ENCODE measurements around the gene IL1RAP.
"Not testable (repeated sequence)": the region's sequence is repeated elsewhere in the genome, so short reads cannot be mapped to it uniquely, and the experiment has no call there.

Gene IL1RAP

DNA sequence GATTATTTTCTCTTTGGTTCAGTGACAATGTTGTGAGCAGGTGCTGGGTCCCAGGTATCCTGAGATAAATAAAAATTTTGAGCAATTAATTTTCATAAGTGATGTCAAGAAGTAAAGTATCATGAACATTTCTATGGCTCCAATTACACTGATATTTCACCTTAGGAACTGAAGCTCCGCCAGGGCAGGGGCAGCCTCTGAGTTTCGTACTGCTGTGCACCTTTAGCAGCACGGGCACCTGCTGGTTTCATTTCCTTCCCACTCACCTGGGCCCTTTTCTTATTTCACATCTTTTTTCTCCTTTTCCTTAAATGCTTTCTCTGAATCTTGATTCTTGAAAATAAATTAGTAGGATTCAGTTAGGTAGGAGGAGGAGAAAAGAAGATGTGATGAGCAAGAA is 1.2 kb upstream of the IL1RAP start:
- no peak for DNase-seq

GRCh38 chr3:190514413-190515153 is 698 bp downstream of the IL1RAP start:
- no peak for DNase-seq

DNA sequence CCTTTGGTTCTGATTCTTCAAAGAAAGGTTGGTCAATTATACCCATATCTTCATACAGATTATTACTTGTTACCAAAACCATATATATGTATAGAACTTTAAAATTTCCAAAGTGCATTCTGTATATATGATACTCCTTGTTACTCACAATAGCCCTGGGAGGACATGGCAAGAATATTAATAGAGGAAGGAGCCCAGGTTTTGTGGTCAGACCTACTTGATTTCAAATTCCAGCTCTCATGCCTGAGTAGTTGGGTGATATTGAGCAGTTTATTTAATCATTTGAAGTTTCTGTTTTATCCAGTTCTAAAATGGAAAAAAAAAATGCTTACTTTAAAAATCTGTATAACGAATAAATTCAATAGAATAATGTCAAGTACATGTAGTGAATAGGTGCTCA is 2.5 kb downstream of the IL1RAP start:
- DNase-seq = no peak

DNA sequence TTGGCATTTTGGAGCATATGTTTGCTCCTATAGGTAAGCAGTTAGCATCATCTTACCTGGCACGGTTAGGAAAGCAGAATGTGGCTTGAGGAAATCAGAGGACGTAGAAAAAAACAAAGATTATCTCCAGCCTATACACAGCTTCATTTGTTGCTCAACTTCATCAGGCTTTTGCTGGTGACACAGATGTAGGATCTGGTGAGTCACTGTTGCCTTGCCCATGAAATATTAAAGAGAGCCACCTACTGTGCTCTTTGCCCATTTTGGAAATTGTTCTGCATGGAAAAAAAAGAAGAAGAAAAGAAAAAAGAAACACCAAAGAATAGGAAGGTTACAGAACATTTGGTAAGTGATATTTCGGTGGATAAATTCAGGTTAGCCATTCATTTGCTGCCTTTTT is 3.8 kb downstream of the IL1RAP start:
- DNase-seq = no peak

DNA sequence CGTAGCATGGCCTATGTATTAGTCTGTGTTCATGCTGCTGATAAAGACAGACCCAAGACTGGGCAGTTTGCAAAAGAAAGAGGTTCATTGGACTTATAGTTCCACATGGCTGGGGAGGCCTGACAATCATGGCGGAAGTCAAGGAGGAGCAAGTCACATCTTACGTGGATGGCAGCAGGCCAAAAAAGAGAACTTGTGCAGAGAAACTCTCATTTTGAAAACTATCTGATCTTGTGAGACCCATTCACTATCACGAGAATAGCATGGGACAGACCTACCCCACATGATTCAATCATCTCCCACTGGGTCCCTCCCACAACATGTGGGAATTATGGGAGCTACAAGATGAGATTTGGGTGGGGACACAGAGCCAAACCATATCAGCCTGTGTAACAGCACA is 4.6 kb downstream of the IL1RAP start:
- not testable (repeated sequence) for DNase-seq

DNA sequence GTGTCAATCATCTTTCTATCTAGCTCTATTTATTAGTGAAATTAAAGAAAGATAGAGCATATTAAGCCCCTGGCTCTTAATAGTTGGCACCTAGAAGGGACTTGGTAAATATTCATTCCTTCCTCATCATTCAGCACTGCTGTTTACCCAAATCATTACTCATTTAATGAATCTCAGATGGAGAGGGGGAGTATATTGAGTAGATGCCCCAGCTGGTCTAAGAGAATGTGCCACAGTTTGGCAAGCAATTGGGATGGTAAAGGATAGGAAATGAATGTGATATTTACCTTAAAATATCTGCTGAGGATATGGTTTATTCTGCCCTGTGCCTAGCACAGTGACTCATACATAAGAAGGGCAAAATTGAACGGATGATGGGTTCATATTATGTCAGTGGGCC is 6.0 kb downstream of the IL1RAP start:
- DNase-seq = no peak

GRCh38 chr3:190521998-190522397 is 8.1 kb downstream of the IL1RAP start:
- no peak for DNase-seq

GRCh38 chr3:190522621-190523222 is 8.8 kb downstream of the IL1RAP start:
- DNase-seq = no peak

GRCh38 chr3:190524942-190525341 is 11.1 kb downstream of the IL1RAP start:
- no peak for DNase-seq

DNA sequence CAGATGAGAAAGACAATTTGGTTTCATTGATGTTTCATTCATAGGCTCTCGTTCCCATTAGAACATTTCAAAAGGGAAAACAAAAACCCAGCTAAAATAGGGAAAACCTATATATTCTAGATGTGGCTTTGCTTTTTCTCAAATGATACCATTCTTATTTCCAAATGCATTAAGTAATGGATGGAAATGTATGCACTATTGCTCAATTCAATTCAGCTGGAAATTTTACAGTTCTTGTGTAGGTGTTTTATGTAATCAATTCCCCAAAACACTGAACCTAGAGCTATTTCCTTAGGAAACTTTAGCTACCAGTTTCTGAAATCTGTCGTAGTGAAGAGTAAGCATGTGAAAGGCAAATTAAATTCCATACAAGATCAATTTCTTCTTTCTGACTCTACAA is 11.7 kb downstream of the IL1RAP start:
- DNase-seq = no peak

- DNase-seq = no peak
Observed at GRCh38 chr3:190526787-190527762, 13.2 kb downstream of the IL1RAP start.

- DNase-seq = no peak
Observed at GRCh38 chr3:190528706-190529105, 14.8 kb downstream of the IL1RAP start.

- no peak for DNase-seq
Observed at GRCh38 chr3:190531406-190531805, 17.5 kb downstream of the IL1RAP start.

- DNase-seq = no peak
Observed at GRCh38 chr3:190532731-190533203, 18.9 kb downstream of the IL1RAP start.

DNA sequence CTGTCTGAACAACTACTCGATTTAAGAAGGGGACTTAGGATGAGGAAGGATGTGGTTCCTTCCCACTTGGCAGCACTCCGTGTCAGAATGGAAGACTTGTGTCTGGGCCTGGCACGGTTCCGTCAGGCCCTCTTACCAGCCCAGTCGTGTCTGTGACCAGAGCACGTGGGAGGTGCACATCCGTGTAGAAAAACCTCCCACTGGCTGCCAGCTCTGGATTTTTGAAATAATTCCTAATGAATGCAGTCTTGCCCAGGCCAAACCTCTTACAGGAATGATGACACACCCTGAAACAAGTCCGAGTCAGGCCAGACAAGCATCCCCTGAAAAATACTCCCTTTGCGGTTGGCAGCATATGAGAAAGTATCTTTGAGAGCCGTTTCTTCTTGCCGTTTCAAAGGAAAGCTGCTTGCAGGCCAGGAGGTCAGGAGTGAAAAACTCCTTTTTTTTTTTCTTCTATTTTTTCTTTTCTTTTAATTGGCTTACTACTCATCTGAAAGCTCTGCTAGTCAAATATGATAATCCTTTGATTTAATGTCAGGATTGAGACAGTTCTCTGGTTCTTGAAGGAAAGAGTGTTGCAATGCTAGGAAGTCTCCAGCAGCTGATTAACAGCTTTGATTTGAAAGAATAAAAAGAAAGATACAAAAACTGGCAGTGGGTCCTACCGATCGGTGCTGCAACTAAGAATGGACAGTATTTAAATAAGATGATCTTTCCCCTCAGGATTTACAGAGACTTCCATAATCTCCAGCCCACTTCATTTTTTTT is 19.8 kb downstream of the IL1RAP start:
- DNase-seq = no peak

DNA sequence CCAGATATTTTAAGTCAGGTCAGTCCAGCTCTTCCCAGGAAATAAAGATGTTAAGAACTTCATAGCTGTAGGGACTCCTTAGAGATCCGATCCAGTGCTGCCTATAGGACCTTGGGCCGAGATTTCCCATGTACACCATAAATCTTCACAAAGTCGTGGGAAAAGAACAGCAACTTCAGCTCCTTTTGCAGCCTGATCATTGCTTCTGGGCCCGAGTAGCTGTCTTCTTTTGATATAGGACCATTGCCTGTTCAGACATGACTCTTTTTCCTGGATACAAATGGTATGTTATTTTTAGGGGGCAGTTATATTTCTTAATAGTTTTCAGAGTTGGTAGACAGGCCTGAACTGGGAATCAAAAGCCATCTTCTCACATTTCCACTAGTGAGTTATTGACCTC is 20.5 kb downstream of the IL1RAP start:
- DNase-seq = no peak

DNA sequence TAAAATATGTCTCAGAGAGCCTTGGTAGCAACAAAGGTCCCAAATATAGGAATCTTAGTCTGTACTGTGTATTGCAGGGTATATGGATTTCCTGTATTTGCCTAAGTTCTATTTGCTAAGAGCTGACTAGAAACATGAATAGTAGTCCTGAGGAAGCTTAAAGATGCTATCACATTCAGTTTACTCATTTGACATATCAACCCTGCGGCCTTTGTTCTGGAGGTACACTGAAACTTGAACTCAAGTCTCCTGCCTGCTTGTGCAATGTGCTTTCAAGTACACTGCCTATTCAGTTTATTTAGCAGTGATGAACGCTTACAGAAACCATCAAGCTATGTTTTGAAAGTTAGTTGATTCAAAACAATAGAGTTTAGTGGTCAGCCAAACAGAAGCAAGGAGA is 21.1 kb downstream of the IL1RAP start:
- no peak for DNase-seq

GRCh38 chr3:190537146-190537545 is 23.3 kb downstream of the IL1RAP start:
- DNase-seq = no peak

DNA sequence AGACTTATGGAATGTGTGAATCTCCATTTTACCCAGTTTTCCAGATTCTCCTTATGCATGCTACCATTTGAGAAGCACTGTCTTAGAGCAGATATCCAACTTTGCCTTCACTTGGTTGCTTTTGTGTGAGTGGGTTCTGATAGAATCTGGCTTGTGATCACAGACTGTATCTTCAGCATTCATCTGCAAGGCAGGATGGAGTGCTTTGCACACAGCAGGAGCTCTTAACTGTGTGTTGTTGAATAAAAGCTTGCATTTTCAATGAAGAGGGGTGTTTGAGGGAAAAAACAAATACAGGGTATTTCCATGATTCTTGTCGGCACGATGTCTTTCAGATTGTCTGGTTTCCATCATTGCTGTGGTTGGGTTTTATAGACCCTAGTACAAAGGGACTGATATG is 24.4 kb downstream of the IL1RAP start:
- DNase-seq = no peak

GRCh38 chr3:190539526-190539925 is 25.6 kb downstream of the IL1RAP start:
- no peak for DNase-seq

DNA sequence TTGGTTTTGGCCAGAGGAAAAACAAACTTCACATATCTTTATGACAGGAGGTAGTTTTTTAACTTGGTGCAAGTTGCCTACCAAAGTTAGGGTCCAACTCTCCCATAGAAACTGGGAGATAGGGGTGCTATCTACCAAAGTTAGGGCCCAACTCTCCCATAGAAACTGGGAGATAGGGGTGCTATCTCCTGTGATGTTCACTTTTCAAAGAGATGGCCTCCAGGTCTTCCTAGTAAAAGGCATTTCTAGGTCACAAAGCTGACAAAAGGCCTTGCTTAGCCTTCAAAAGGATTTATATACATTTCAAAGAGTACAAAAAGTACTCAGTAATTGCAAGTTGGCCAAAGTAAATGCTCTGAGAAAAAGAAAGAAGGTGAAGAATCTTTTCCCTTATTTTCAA is 27.1 kb downstream of the IL1RAP start:
- DNase-seq = no peak

GRCh38 chr3:190541560-190541959 is 27.7 kb downstream of the IL1RAP start:
- no peak for DNase-seq

GRCh38 chr3:190542846-190543245 is 29.0 kb downstream of the IL1RAP start:
- DNase-seq = no peak
